ENCODE measurements around the gene RSPH6A.

DNA sequence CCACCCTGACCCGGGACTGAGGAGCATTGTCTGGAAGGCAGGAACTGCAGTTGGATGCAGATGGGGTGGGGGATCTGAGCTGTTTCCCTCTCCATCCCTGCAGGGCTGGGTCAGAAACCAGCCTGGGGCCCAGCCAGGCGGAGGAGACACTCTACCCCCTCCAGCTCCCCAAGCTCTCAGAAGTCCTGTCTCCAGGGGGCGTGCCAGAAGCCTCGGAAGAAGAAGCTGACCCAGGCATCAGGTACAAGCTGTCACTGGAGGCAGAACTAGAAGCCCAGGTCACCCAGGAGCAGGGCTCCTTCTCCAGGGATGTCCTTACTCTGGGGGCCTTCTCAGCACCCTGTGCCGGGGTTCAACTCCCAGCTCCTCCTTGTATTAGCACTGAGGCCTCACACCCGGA is 61.6 kb downstream of the RSPH6A start:
- TF ChIP-seq, protein P1, sequence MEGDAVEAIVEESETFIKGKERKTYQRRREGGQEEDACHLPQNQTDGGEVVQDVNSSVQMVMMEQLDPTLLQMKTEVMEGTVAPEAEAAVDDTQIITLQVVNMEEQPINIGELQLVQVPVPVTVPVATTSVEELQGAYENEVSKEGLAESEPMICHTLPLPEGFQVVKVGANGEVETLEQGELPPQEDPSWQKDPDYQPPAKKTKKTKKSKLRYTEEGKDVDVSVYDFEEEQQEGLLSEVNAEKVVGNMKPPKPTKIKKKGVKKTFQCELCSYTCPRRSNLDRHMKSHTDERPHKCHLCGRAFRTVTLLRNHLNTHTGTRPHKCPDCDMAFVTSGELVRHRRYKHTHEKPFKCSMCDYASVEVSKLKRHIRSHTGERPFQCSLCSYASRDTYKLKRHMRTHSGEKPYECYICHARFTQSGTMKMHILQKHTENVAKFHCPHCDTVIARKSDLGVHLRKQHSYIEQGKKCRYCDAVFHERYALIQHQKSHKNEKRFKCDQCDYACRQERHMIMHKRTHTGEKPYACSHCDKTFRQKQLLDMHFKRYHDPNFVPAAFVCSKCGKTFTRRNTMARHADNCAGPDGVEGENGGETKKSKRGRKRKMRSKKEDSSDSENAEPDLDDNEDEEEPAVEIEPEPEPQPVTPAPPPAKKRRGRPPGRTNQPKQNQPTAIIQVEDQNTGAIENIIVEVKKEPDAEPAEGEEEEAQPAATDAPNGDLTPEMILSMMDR (IDR thresholded peaks at IDR 0.05), result no peak
- TF ChIP-seq POLR2A (IDR thresholded peaks at IDR 0.05) (no peak), POLR2AphosphoS5 (IDR thresholded peaks at IDR 0.05; ENCODE audit: insufficient read depth in 1 of 2, low read depth in 1 of 2) (no peak)
